GM23248 (cell line): Measurements from ENCODE around the gene ACAA2. TPM values are rescaled to one million over a fixed set of nuclear protein-coding genes. Genes with fewer than 3 reads are reported as not detected.
"Not testable (repeated sequence)": the region's sequence is repeated elsewhere in the genome, so short reads cannot be mapped to it uniquely, and the experiment has no call there.

Experiments
- DNase-seq: peaks from one replicate; pipeline ENCODE4 v3.0.0-alpha.2; 2015
- H2AFZ ChIP-seq: fragments of 200-600 bp; sonication (generic); 2 replicates; pipeline ENCODE4 v1.6.1; 2016; ENCODE audit warnings: antibody characterized with exemption
- H3F3A ChIP-seq: fragments of 200-600 bp; sonication (generic); 2 replicates; pipeline ENCODE4 v1.6.1; 2016; ENCODE audit warnings: mild to moderate bottlenecking, antibody characterized with exemption, mixed run types; ENCODE audit not compliant: insufficient read depth
- H3K27ac ChIP-seq: fragments of 200-600 bp; sonication (generic); 2 replicates; pipeline ENCODE4 v1.5.1; 2016; ENCODE audit warnings: mild to moderate bottlenecking
- H3K27me3 ChIP-seq: fragments of 200-600 bp; sonication (generic); replicated peaks from 2 replicates; pipeline ENCODE4 v1.6.1; 2016; ENCODE audit warnings: mild to moderate bottlenecking; ENCODE audit not compliant: insufficient read depth
- H3K36me3 ChIP-seq: fragments of 200-600 bp; sonication (generic); 2 replicates; pipeline ENCODE4 v1.6.1; 2016; ENCODE audit warnings: low read depth, mild to moderate bottlenecking
- H3K4me1 ChIP-seq: fragments of 200-600 bp; sonication (generic); 2 replicates; pipeline ENCODE4 v1.6.1; 2016; ENCODE audit warnings: mild to moderate bottlenecking; ENCODE audit not compliant: insufficient read depth
- H3K4me2 ChIP-seq: fragments of 200-600 bp; sonication (generic); one replicate; pipeline ENCODE4 v1.6.1; 2016; ENCODE audit warnings: mild to moderate bottlenecking; ENCODE audit not compliant: unreplicated experiment
- H3K4me3 ChIP-seq: fragments of 200-600 bp; sonication (generic); 2 replicates; pipeline ENCODE4 v1.5.1; 2016; ENCODE audit warnings: mild to moderate bottlenecking
- H3K79me2 ChIP-seq: fragments of 200-600 bp; sonication (generic); 2 replicates; pipeline ENCODE4 v1.6.1; 2016; ENCODE audit warnings: mild to moderate bottlenecking; ENCODE audit not compliant: insufficient read depth
- H3K9ac ChIP-seq: fragments of 200-600 bp; sonication (generic); 2 replicates; pipeline ENCODE4 v1.6.1; 2016; ENCODE audit warnings: mild to moderate bottlenecking
- H3K9me2 ChIP-seq: fragments of 200-600 bp; sonication (generic); 2 replicates; pipeline ENCODE4 v1.6.1; 2016; ENCODE audit warnings: mixed run types, mild to moderate bottlenecking, moderate library complexity; ENCODE audit not compliant: insufficient read depth
- H3K9me3 ChIP-seq: fragments of 200-600 bp; sonication (generic); one replicate; pipeline ENCODE4 v1.6.1; 2017; ENCODE audit warnings: low read depth
- H4K20me1 ChIP-seq: fragments of 200-600 bp; sonication (generic); 2 replicates; pipeline ENCODE4 v1.6.0; 2016; ENCODE audit not compliant: insufficient read depth
- EZH2 ChIP-seq: fragments of 200-600 bp; sonication (generic); IDR thresholded peaks from 2 replicates; pipeline ENCODE4 v1.6.1; 2018; ENCODE audit warnings: antibody characterized with exemption, mild to moderate bottlenecking; ENCODE audit not compliant: insufficient read depth, poor library complexity, severe bottlenecking
- EZH2phosphoT487 ChIP-seq: fragments of 200-600 bp; sonication (generic); IDR thresholded peaks from 2 replicates; pipeline ENCODE4 v1.6.1; 2018; ENCODE audit warnings: antibody characterized with exemption, moderate library complexity, mild to moderate bottlenecking, low read depth; ENCODE audit not compliant: insufficient read depth
- WGBS, 2 experiments: methylation state at CpG; one replicate each; pipeline ENCODE4 v1.1.6; 2015 to 2017; ENCODE audit warnings: low lambda C conversion rate in 2 of 2, low coverage in 1 of 2; ENCODE audit errors: missing lambda C conversion rate in 2 of 2; 5-methylcytosine and 5-hydroxymethylcytosine counted together
- in situ Hi-C: fragments of 300-500 bp; cut with MboI; formaldehyde crosslinking; loops from 2 replicates; pipeline ENCODE4 v1.15.0; 2020
- polyA plus RNA-seq: library from polyadenylated mRNA; unstranded; fragments of >200 nt; fragmentation: Nextera tagmentation; extraction: Ambion mirVana; gene quantifications from 2 replicates; pipeline ENCODE4 v1.2.1, GENCODE V29; 2016
- total RNA-seq: library from RNA; depleted of rRNA; stranded (reverse); fragments of >200 nt; shearing (Covaris generic); gene quantifications from 2 replicates; pipeline ENCODE4 v1.2.3, GENCODE V29; 2014

The ACAA2 gene
- total and polyA plus RNA-seq, 2 experiments from 2014 or later = 55.6 to 94.8 TPM

DNA sequence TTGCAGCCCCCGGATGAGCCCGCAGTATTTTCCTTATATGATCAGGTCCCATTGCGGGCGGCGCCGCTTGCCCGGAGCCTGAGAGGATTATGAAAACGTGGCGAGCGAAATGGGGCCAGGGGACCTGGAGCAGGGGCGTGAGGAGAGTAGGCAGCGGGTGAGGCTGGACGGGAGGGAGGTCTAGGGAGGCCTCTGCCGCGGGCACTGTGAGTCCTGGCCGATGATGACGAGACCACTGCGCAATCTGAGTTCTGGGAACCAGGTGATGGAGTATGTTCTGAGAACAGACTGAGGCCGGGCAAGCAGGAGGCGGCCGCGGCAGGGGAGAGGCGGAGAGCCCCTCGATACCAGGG, 790 bp upstream of the ACAA2 start:
- Histone ChIP-seq H3K27me3 (no peaks in the 10 kb centered on the region), H3K79me2 (peaks cover 70% of the 10 kb centered on the region), H4K20me1 (no peaks in the 10 kb centered on the region), H3K27ac (peak overlapping the region; percentile 90), H3K36me3 (no peaks in the 10 kb centered on the region; the same call in 1 of the 2 replicates), H3F3A (peaks cover 12% of the 10 kb centered on the region), H3K9me3 (no peaks in the 10 kb centered on the region), H3K4me2 (peak overlapping the region; percentile 93), H3K4me1 (peaks cover 21% of the 10 kb centered on the region), H3K4me3 (peak overlapping the region; percentile 94), H3K9me2 (no peaks in the 10 kb centered on the region), H2AFZ (peak overlapping the region; percentile 92), H3K9ac (peak overlapping the region; percentile 99)
- WGBS, 2 experiments = 1 to 2% methylated on average over 23 to 24 of the region's 24 CpGs
- DNase-seq = peak; percentile 85
- TF ChIP-seq EZH2phosphoT487 = no peak
- no peak for TF ChIP-seq EZH2
- in situ Hi-C loops = no loop called here

DNA sequence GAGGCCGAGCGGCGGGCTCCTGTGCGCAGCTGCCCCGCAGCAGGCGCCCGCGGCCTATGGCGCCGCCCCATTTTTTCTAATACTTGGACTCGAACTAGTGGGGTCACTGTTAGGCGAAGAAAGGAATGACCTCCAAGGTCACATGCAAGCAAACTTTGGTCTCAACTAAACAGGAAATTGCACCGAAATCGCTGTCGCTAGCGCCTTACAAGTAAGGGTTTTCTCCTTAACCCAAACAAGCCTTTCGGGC, 339 bp downstream of the ACAA2 start:
- H3K9me3 ChIP-seq = no peaks in the 10 kb centered on the region
- peaks cover 12% of the 10 kb centered on the region for H3F3A ChIP-seq
- H3K36me3 ChIP-seq = no peaks in the 10 kb centered on the region; the same call in 1 of the 2 replicates
- peak overlapping the region; percentile 94 for H3K4me3 ChIP-seq
- no peaks in the 10 kb centered on the region for H4K20me1 ChIP-seq
- H2AFZ ChIP-seq = peak overlapping the region; percentile 82
- H3K4me2 ChIP-seq = peak overlapping the region; percentile 92
- DNase-seq = peak; percentile 70
- TF ChIP-seq EZH2 (no peak), EZH2phosphoT487 (no peak)
- H3K9me2 ChIP-seq = no peaks in the 10 kb centered on the region
- in situ Hi-C loops = no loop called here
- peaks cover 21% of the 10 kb centered on the region for H3K4me1 ChIP-seq
- peaks cover 81% of the 10 kb centered on the region for H3K79me2 ChIP-seq
- 0 to 1% methylated on average over 17 of the region's 17 CpGs for WGBS, 2 experiments
- no peaks in the 10 kb centered on the region for H3K27me3 ChIP-seq
- peak overlapping the region; percentile 99 for H3K9ac ChIP-seq
- peak overlapping the region; percentile 90 for H3K27ac ChIP-seq

- in situ Hi-C loops = no loop called here
- Histone ChIP-seq H3K4me2 (peak overlapping the region; percentile 92), H3K79me2 (peaks cover 86% of the 10 kb centered on the region), H4K20me1 (no peaks in the 10 kb centered on the region), H3K4me1 (peaks cover 21% of the 10 kb centered on the region), H3K27me3 (no peaks in the 10 kb centered on the region), H3K36me3 (no peaks in the 10 kb centered on the region; the same call in 1 of the 2 replicates), H3K9me3 (no peaks in the 10 kb centered on the region), H3K9me2 (no peaks in the 10 kb centered on the region), H3F3A (peaks cover 12% of the 10 kb centered on the region), H3K9ac (peak overlapping the region; percentile 99), H2AFZ (peak overlapping the region; percentile 82), H3K27ac (peak overlapping the region; percentile 90), H3K4me3 (peak overlapping the region; percentile 94)
- DNase-seq = peak; percentile 44
- WGBS, 2 experiments = 17% methylated on average over 13 of the region's 13 CpGs
- TF ChIP-seq EZH2phosphoT487 (no peak), EZH2 (no peak)
Observed at GRCh38 chr18:49812286-49813068, 856 bp downstream of the ACAA2 start.

DNA sequence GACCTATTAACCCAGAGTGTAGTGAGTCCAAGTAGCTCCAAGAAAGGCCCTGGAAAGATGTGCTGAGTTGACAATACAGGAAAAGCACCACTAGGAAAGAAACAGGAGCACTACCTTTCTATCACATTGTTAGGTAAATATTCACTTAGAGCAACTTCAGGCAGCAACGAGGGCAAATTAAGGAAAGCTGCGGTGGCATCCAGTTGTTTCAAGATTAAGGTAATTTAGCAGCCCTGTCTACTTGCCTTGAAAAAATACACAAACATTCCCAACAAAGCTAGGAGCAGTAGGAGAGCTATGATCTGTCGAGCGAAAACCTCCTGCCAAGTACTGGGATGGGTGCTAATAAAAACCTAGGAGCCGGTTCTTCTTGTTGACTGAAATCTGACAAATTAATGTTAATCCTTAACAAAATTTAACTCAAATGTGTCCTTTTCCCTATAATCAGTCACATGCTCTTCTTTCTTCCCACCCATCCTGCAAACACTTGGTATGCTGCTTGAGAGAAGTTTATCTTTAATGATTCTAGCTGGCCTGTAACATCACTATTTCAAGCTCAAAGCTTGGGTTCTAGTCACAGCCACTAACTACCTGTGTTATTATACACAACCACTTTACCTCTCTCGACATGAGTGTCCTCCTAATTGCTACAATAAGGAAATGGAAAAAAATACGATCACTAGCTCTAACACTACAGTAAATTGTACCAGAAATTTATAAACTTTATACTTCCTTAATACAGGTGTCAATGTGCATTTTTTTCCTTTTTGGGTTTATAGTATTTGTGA, 2.0 kb downstream of the ACAA2 start:
- Histone ChIP-seq H2AFZ (0 out of 2 replicates have a peak overlapping the region, but pooled peaks have one; percentile 17), H3K4me2 (peak overlapping the region; percentile 92), H3K9ac (peak overlapping the region; percentile 99; the same call in 1 of the 2 replicates), H3F3A (peaks cover 12% of the 10 kb centered on the region), H3K79me2 (peaks cover 94% of the 10 kb centered on the region), H3K4me3 (peak overlapping the region; percentile 94), H3K4me1 (peaks cover 21% of the 10 kb centered on the region), H4K20me1 (no peaks in the 10 kb centered on the region), H3K36me3 (no peaks in the 10 kb centered on the region), H3K9me3 (no peaks in the 10 kb centered on the region), H3K9me2 (no peaks in the 10 kb centered on the region), H3K27ac (no peak overlapping the region), H3K27me3 (no peaks in the 10 kb centered on the region)
- peak; percentile 15 for DNase-seq
- in situ Hi-C loops = no loop called here
- TF ChIP-seq EZH2phosphoT487 (no peak), EZH2 (no peak)
- 43 to 49% methylated on average over 7 of the region's 7 CpGs for WGBS, 2 experiments

- in situ Hi-C loops, H3K9me2 ChIP-seq: not testable (repeated sequence)
Observed at GRCh38 chr18:49808553-49809191, 4.7 kb downstream of the ACAA2 start.

More at GRCh38 chr18:49808553-49809191, 4.7 kb downstream of the ACAA2 start:
- H3K9me3 ChIP-seq, H3K27ac ChIP-seq, H2AFZ ChIP-seq, H3K36me3 ChIP-seq, DNase-seq, H3K4me2 ChIP-seq, H3K9ac ChIP-seq, H3K4me3 ChIP-seq, H3K27me3 ChIP-seq: not testable (repeated sequence)
- WGBS, 2 experiments = 96 to 98% methylated on average over 10 of the region's 10 CpGs
- peaks cover 15% of the 10 kb centered on the region; the same call in 1 of the 2 replicates for H4K20me1 ChIP-seq
- peaks cover 12% of the 10 kb centered on the region for H3F3A ChIP-seq
- peaks cover 97% of the 10 kb centered on the region for H3K79me2 ChIP-seq
- H3K4me1 ChIP-seq = peaks cover 17% of the 10 kb centered on the region
